Islet of Langerhans (tissue), 1 donor: ENCODE results near the gene TMTC1.

Experiments used
- FAIRE-seq: peaks from one replicate; lab custom pipeline; 2011; peaks lifted over from hg19 to GRCh38; lab: Jason Lieb, UNC

TMTC1 gene

GRCh38 chr12:29612912-29613311 lies 170.8 kb downstream of the TMTC1 start:
- no peak for FAIRE-seq

GRCh38 chr12:29611906-29612305 lies 171.8 kb downstream of the TMTC1 start:
- no peak for FAIRE-seq

- no peak for FAIRE-seq
These were observed 173.1 kb downstream of the TMTC1 start for GRCh38 chr12:29610473-29611170.

GRCh38 chr12:29609431-29610215 lies 174.1 kb downstream of the TMTC1 start:
- FAIRE-seq: no peak

- no peak for FAIRE-seq
These were observed 175.2 kb downstream of the TMTC1 start for GRCh38 chr12:29608581-29608980.

GRCh38 chr12:29599381-29599780 lies 184.4 kb downstream of the TMTC1 start:
- FAIRE-seq: no peak

- no peak for FAIRE-seq
These were observed 188.5 kb downstream of the TMTC1 start for GRCh38 chr12:29595071-29595755.

GRCh38 chr12:29593001-29593400 lies 190.7 kb downstream of the TMTC1 start:
- FAIRE-seq: no peak

- no peak for FAIRE-seq
These were observed 192.4 kb downstream of the TMTC1 start for GRCh38 chr12:29591140-29592020.

GRCh38 chr12:29589851-29590250 lies 193.9 kb downstream of the TMTC1 start:
- no peak for FAIRE-seq

- no peak for FAIRE-seq
These were observed 194.4 kb downstream of the TMTC1 start for GRCh38 chr12:29589286-29589820.

- no peak for FAIRE-seq
These were observed 201.0 kb downstream of the TMTC1 start for GRCh38 chr12:29582677-29583272.

GRCh38 chr12:29582146-29582545 lies 201.6 kb downstream of the TMTC1 start:
- no peak for FAIRE-seq

- no peak for FAIRE-seq
These were observed 202.1 kb downstream of the TMTC1 start for GRCh38 chr12:29581631-29582030.

- no peak for FAIRE-seq
These were observed 202.8 kb downstream of the TMTC1 start for GRCh38 chr12:29580971-29581370.

- no peak for FAIRE-seq
These were observed 205.0 kb downstream of the TMTC1 start for GRCh38 chr12:29578731-29579130.

- no peak for FAIRE-seq
These were observed 205.7 kb downstream of the TMTC1 start for GRCh38 chr12:29578070-29578469.

GRCh38 chr12:29574500-29574899 lies 209.2 kb downstream of the TMTC1 start:
- FAIRE-seq: no peak

GRCh38 chr12:29572938-29573337 lies 210.8 kb downstream of the TMTC1 start:
- no peak for FAIRE-seq

GRCh38 chr12:29572464-29572863 lies 211.3 kb downstream of the TMTC1 start:
- FAIRE-seq: no peak

GRCh38 chr12:29569132-29569757 lies 214.5 kb downstream of the TMTC1 start:
- no peak for FAIRE-seq
